HepG2 (cell line): ENCODE data around the gene CDK15. TPM values are rescaled to one million over a fixed set of nuclear protein-coding genes. Genes with fewer than 3 reads are reported as not detected.
"Not testable (repeated sequence)": the region's sequence is repeated elsewhere in the genome, so short reads cannot be mapped to it uniquely, and the experiment has no call there.

ENCODE experiments used
- ATAC-seq: fragments of 200-7000 bp; cut with Tn5 transposase; 3 replicates; pipeline ENCODE4 v1.9.1; 2020; ENCODE audit warnings: mild to moderate bottlenecking, moderate library complexity
- BruUV-seq: library from RNA; stranded (reverse); fragments of 400-500 nt; replicated peaks from 2 replicates; lab custom pipeline; 2021; lab: Mats Ljungman, UMichigan
- CTCF ChIA-PET: fragments of 300-600 bp; formaldehyde crosslinking; extraction: SDS; loops from one replicate; lab custom pipeline; 2021; ENCODE audit warnings: low total read pairs, inconsistent platforms, low intra/inter-chr PET ratio; lab: Yijun Ruan, JAX
- POLR2A ChIA-PET: fragments of 350-600 bp; sonication (Branson Sonifier 250); formaldehyde crosslinking; loops from one replicate; lab custom pipeline; 2020; ENCODE audit warnings: antibody characterized with exemption, inconsistent platforms; lab: Yijun Ruan, JAX
- DNase-seq: peaks from one replicate; pipeline ENCODE4 v3.0.0-alpha.2; 2015; ENCODE audit warnings: low spot score
- FAIRE-seq: peaks from 3 replicates; lab custom pipeline; 2011; peaks lifted over from hg19 to GRCh38; lab: Jason Lieb, UNC
- H2AFZ ChIP-seq: one replicate; pipeline ENCODE4 v1.6.1; 2011; ENCODE audit warnings: low read length, inconsistent platforms
- H3K27ac ChIP-seq: fragments of 300-600 bp; 3 replicates; pipeline ENCODE4 v1.8.0; 2011; ENCODE audit warnings: mixed run types, mild to moderate bottlenecking, mixed read lengths, low read length, inconsistent platforms; ENCODE audit not compliant: insufficient read depth; ENCODE audit errors: extremely low read length
- H3K27me3 ChIP-seq, 2 experiments: fragments of 200-600 bp in 1 of 2; 2 replicates in 1 of 2; 3 replicates in 1 of 2; pipeline versions ENCODE4 v1.6.0 to v1.8.0; 2011; ENCODE audit warnings: low read length in 2 of 2, mild to moderate bottlenecking in 2 of 2, moderate library complexity in 2 of 2, inconsistent platforms in 1 of 2; ENCODE audit not compliant: insufficient read depth in 2 of 2, control insufficient read depth in 1 of 2
- H3K36me3 ChIP-seq, 2 experiments: fragments of 200-600 bp in 1 of 2; replicated peaks in 1 of 2; 2 replicates in 1 of 2; 3 replicates in 1 of 2; pipeline versions ENCODE4 v1.5.1 to v1.8.0; 2011; ENCODE audit warnings: low read length in 2 of 2, inconsistent platforms in 1 of 2; ENCODE audit not compliant: insufficient read depth in 2 of 2, control insufficient read depth in 1 of 2
- H3K4me1 ChIP-seq: 2 replicates; pipeline ENCODE4 v1.5.1; 2012; ENCODE audit warnings: low read length, inconsistent platforms; ENCODE audit not compliant: insufficient read depth
- H3K4me2 ChIP-seq: 2 replicates; pipeline ENCODE4 v1.6.0; 2011; ENCODE audit warnings: low read depth, low read length, inconsistent platforms
- H3K4me3 ChIP-seq, 3 experiments: fragments of 200-600 bp in 1 of 3; sonication (generic), shearing (Covaris generic) in 1 of 3; replicated peaks in 1 of 3; 2 replicates each; pipeline ENCODE4 v1.5.1; 2011 to 2016; ENCODE audit warnings: low read length in 3 of 3, inconsistent platforms in 2 of 3, low read depth in 2 of 3, mild to moderate bottlenecking in 2 of 3, control low read depth in 1 of 3, mixed read lengths in 1 of 3; ENCODE audit not compliant: insufficient read depth in 1 of 3
- H3K79me2 ChIP-seq: one replicate; pipeline ENCODE4 v1.6.1; 2011; ENCODE audit warnings: low read length, inconsistent platforms; ENCODE audit not compliant: insufficient read depth
- H3K9ac ChIP-seq: 2 replicates; pipeline ENCODE4 v1.6.0; 2011; ENCODE audit warnings: mild to moderate bottlenecking, low read depth, low read length, inconsistent platforms; ENCODE audit not compliant: insufficient read depth
- H3K9me3 ChIP-seq: 2 replicates; pipeline ENCODE4 v1.5.1; 2012; ENCODE audit warnings: mild to moderate bottlenecking, low read length
- H4K20me1 ChIP-seq: 2 replicates; pipeline ENCODE4 v1.6.0; 2011; ENCODE audit warnings: inconsistent platforms, mild to moderate bottlenecking, low read length, moderate library complexity; ENCODE audit not compliant: insufficient read depth
- PAF1 ChIP-seq: IDR thresholded peaks from 2 replicates; pipeline ENCODE4 v1.6.1; 2016; ENCODE audit warnings: missing genetic modification reagents, missing compliant biosample characterization
- PRMT3 ChIP-seq: sonication (generic); formaldehyde crosslinking; IDR thresholded peaks from 2 replicates; pipeline ENCODE4 v1.8.1; 2022; ENCODE audit warnings: low read depth, mild to moderate bottlenecking, moderate library complexity, missing genetic modification reagents, borderline replicate concordance
- RBM22 ChIP-seq: fragments of 200-400 bp; formaldehyde crosslinking; optimal IDR thresholded peaks from 2 replicates; pipeline ENCODE3; 2017; ENCODE audit warnings: mild to moderate bottlenecking, low read length, moderate library complexity
- ZFP36L1 ChIP-seq: sonication (generic); formaldehyde crosslinking; IDR thresholded peaks from 2 replicates; pipeline ENCODE4 v1.8.0; 2022; ENCODE audit warnings: mild to moderate bottlenecking, missing genetic modification reagents, moderate library complexity
- ZNF282 ChIP-seq: fragments of 450-650 bp; IDR thresholded peaks from 2 replicates; pipeline ENCODE4 v1.6.1; 2018; ENCODE audit not compliant: partially characterized antibody
- ZNF543 ChIP-seq: sonication (generic); formaldehyde crosslinking; IDR thresholded peaks from 2 replicates; pipeline ENCODE4 v1.4.0; 2020; ENCODE audit warnings: mild to moderate bottlenecking, missing genetic modification reagents
- WGBS: methylation state at CpG from one replicate; pipeline ENCODE4 v1.1.6; 2017; ENCODE audit warnings: low lambda C conversion rate; 5-methylcytosine and 5-hydroxymethylcytosine counted together
- in situ Hi-C: cut with HindIII; loops from 2 replicates; pipeline ENCODE4 v1.10.0; 2017; ENCODE audit warnings: low pct_unique_long_range_greater_than_20kb; ENCODE audit not compliant: extremely low pct_ligation_motif_present
- intact Hi-C: fragments of 100-400 bp; cut with micrococcal nuclease; formaldehyde crosslinking; loops from one replicate; pipeline ENCODE4 v1.10.0; 2022; ENCODE audit not compliant: unreplicated experiment
- polyA plus RNA-seq, 8 experiments: library from polyadenylated mRNA; depleted of rRNA in 3 of 8; stranded (reverse) in 7 of 8; unstranded in 1 of 8; fragments of >200 nt; fragmentation: Illumina TruSeq in 4 of 8; extraction: Trizol in 4 of 8; gene quantifications; 2 replicates each; pipeline versions ENCODE4 v1.2.1 to v1.2.3, GENCODE V29; 2011 to 2016; ENCODE audit warnings: low read depth in 4 of 8, missing spikeins in 1 of 8, mixed read lengths in 1 of 8; ENCODE audit not compliant: insufficient read depth in 1 of 8
- total RNA-seq, 5 experiments: library from RNA; depleted of rRNA; stranded (reverse); fragments of >200 nt; fragmentation: Illumina TruSeq; extraction: Trizol; gene quantifications; 2 replicates each; pipeline ENCODE4 v1.2.3, GENCODE V29; 2016; ENCODE audit warnings: low read depth in 1 of 5
- TF ChIP-seq, protein P1 (sequence below): sonication (generic); formaldehyde crosslinking; conservative IDR thresholded peaks from 2 replicates; pipeline ENCODE4 v1.8.0; 2022; ENCODE audit warnings: missing genetic modification reagents
- TF ChIP-seq, protein P2 (sequence below): sonication (generic); formaldehyde crosslinking; IDR thresholded peaks from 2 replicates; pipeline ENCODE4 v1.5.0; 2020; ENCODE audit warnings: mild to moderate bottlenecking, missing genetic modification reagents

Gene CDK15
- total and polyA plus RNA-seq, 2 of the 13 experiments (the other 11 are each of a cell fraction or from before 2014, with no cell fraction given): not detected

DNA sequence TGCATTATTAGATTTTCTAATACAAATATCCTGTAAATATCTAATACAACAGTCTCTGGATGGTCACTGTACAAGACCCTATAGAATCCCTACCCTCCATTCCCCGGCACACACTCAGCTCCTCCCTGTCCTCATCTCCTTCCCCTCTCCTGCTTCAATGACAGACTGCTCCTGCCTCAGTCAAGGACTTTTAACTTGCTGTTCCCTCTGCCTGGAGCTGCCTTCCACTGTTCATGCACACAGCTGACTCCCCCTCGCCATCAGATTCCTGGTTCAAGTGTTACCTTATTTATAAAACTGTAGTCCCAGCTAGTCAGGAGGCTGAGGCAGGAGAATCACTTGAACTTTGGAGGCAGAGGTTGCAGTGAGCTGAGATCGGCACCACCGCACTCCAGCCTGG lies 3.3 kb downstream of the CDK15 start:
- in situ Hi-C loops: no loop called here
- no peak overlapping the region for H3K9ac ChIP-seq
- no peak overlapping the region for H2AFZ ChIP-seq
- H3K4me1 ChIP-seq: no peaks in the 10 kb centered on the region
- no peak for ATAC-seq
- H3K79me2 ChIP-seq: no peaks in the 10 kb centered on the region
- no peaks in the 10 kb centered on the region for H4K20me1 ChIP-seq
- no peak overlapping the region for H3K4me3 ChIP-seq
- no peak for FAIRE-seq
- H3K36me3 ChIP-seq: no peaks in the 10 kb centered on the region
- BruUV-seq: no TSS peak
- CTCF ChIA-PET: no interaction called here
- POLR2A ChIA-PET: no interaction called here
- WGBS: 32% methylated on average over 4 of the region's 4 CpGs
- peaks cover 1 to 19% of the 10 kb centered on the region in 2 experiments; a peak in 3 of 5 replicates for H3K27me3 ChIP-seq
- H3K9me3 ChIP-seq: no peaks in the 10 kb centered on the region
- no peak for DNase-seq
- H3K4me2 ChIP-seq: no peak overlapping the region
- intact Hi-C loops: no loop called here
- H3K27ac ChIP-seq: no peak overlapping the region
- TF ChIP-seq, protein P1, sequence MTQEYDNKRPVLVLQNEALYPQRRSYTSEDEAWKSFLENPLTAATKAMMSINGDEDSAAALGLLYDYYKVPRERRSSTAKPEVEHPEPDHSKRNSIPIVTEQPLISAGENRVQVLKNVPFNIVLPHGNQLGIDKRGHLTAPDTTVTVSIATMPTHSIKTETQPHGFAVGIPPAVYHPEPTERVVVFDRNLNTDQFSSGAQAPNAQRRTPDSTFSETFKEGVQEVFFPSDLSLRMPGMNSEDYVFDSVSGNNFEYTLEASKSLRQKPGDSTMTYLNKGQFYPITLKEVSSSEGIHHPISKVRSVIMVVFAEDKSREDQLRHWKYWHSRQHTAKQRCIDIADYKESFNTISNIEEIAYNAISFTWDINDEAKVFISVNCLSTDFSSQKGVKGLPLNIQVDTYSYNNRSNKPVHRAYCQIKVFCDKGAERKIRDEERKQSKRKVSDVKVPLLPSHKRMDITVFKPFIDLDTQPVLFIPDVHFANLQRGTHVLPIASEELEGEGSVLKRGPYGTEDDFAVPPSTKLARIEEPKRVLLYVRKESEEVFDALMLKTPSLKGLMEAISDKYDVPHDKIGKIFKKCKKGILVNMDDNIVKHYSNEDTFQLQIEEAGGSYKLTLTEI: no peak
- TF ChIP-seq ZNF282 (no peak), PAF1 (CRISPR knock-in tag) (no peak), PRMT3 (CRISPR knock-in tag) (no peak), ZFP36L1 (CRISPR knock-in tag) (no peak), RBM22 (no peak), ZNF543 (CRISPR knock-in tag) (no peak)
- TF ChIP-seq, protein P2, sequence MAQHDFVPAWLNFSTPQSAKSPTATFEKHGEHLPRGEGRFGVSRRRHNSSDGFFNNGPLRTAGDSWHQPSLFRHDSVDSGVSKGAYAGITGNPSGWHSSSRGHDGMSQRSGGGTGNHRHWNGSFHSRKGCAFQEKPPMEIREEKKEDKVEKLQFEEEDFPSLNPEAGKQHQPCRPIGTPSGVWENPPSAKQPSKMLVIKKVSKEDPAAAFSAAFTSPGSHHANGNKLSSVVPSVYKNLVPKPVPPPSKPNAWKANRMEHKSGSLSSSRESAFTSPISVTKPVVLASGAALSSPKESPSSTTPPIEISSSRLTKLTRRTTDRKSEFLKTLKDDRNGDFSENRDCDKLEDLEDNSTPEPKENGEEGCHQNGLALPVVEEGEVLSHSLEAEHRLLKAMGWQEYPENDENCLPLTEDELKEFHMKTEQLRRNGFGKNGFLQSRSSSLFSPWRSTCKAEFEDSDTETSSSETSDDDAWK: no peak

DNA sequence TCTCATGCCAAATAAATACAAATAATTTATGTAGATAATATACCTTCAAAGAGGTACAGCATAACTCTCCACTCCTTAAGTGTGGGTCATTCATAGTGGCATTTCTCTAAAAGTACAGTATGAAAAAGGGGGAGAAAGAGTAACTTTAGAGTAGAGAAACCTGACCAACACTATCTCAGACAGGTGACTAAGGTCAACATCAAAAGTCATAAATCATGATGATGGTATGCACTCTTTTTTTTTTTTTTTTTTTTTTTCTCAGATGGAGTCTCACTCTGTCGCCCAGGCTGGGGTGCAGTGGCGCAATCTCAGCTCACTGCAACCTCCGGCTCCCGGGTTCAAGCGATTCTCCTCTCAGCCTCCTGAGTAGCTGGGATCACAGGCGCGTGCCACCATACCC lies 4.3 kb downstream of the CDK15 start:
- H4K20me1 ChIP-seq, ATAC-seq, H3K4me1 ChIP-seq, H3K79me2 ChIP-seq, H3K36me3 ChIP-seq, H3K4me3 ChIP-seq, H3K4me2 ChIP-seq, H3K9ac ChIP-seq, H3K9me3 ChIP-seq, H3K27ac ChIP-seq, in situ Hi-C loops, intact Hi-C loops, FAIRE-seq, H2AFZ ChIP-seq, DNase-seq, BruUV-seq, POLR2A ChIA-PET, CTCF ChIA-PET: not testable (repeated sequence)
- WGBS: 45% methylated on average over 7 of the region's 7 CpGs
- peaks cover 1 to 19% of the 10 kb centered on the region in 2 experiments; a peak in 3 of 5 replicates for H3K27me3 ChIP-seq
